ENCODE data around the gene DCTD.

GRCh38 chr4:182877326-182877883 is 39.8 kb downstream of the DCTD start:
- TF ChIP-seq POLR2A (IDR thresholded peaks at IDR 0.05; ENCODE audit: low read length) (no peak), GATA1 (IDR thresholded peaks at IDR 0.05; ENCODE audit: low read depth, low read length) (no peak)
